Subcutaneous abdominal adipose tissue (tissue), 5 donors: ENCODE results near the gene MRPS31.
"Not testable (repeated sequence)": the region's sequence is repeated elsewhere in the genome, so short reads cannot be mapped to it uniquely, and the experiment has no call there.

ENCODE experiments used
- H3K27ac ChIP-seq: one replicate; pipeline ENCODE4 v1.7.0; 2013; ENCODE audit warnings: low read depth, mild to moderate bottlenecking, inconsistent platforms, low read length, moderate library complexity
- H3K27me3 ChIP-seq, 5 donors: one replicate each; pipeline ENCODE4 v1.7.0; 2013; ENCODE audit warnings: low read length in 5 of 5, inconsistent platforms in 1 of 5; ENCODE audit not compliant: control insufficient read depth in 5 of 5, insufficient read depth in 4 of 5
- H3K36me3 ChIP-seq, 5 donors: one replicate each; pipeline ENCODE4 v1.7.0; 2013; ENCODE audit warnings: low read length in 5 of 5; ENCODE audit not compliant: control insufficient read depth in 5 of 5, insufficient read depth in 5 of 5
- H3K4me1 ChIP-seq, 5 donors: one replicate each; pipeline ENCODE4 v1.7.0; 2013; ENCODE audit warnings: low read length in 5 of 5, mild to moderate bottlenecking in 3 of 5, moderate library complexity in 1 of 5; ENCODE audit not compliant: control insufficient read depth in 5 of 5, insufficient read depth in 5 of 5
- H3K4me3 ChIP-seq, 5 donors: one replicate each; pipeline ENCODE4 v1.7.0; 2013; ENCODE audit warnings: low read length in 5 of 5, low read depth in 1 of 5
- H3K9ac ChIP-seq, 5 donors: one replicate each; pipeline ENCODE4 v1.7.0; 2013; ENCODE audit warnings: low read length in 5 of 5, mild to moderate bottlenecking in 4 of 5, moderate library complexity in 3 of 5
- H3K9me3 ChIP-seq, 5 donors: one replicate each; pipeline ENCODE4 v1.7.0; 2013; ENCODE audit warnings: low read length in 5 of 5; ENCODE audit not compliant: control insufficient read depth in 5 of 5
- donor health status: healthy.
- donor health status: healthy.
- donor health status: healthy.
- donor health status: healthy.
- donor health status: healthy.

The MRPS31 gene

GRCh38 chr13:40790154-40790616 is 19.2 kb upstream of the MRPS31 start:
- H3K27me3 ChIP-seq, result no peaks in the 10 kb centered on the region
- peaks cover 0 to 7% (median 2%) of the 10 kb centered on the region in 5 donors for H3K36me3 ChIP-seq
- peak overlapping the region; percentile 62 for H3K27ac ChIP-seq
- peak overlapping the region; percentile 67 to 84 (median 79) for H3K4me3 ChIP-seq
- H3K4me1 ChIP-seq, result peaks cover 0 to 13% (median 12%) of the 10 kb centered on the region in 5 donors
- no peaks in the 10 kb centered on the region for H3K9me3 ChIP-seq
- peak overlapping the region; percentile 16 to 83 (median 73) for H3K9ac ChIP-seq

- Histone ChIP-seq H3K4me1 (peaks cover 0 to 15% (median 14%) of the 10 kb centered on the region in 5 donors), H3K9ac (peak within 1 kb of the TSS; percentile 16 to 88 (median 78)), H3K9me3 (no peaks in the 10 kb centered on the region)
Observed at GRCh38 chr13:40789275-40790153, 18.5 kb upstream of the MRPS31 start, which contains the start of gene SLC25A15. TSS of gene SLC25A15 (plus strand) at chr13:40789611. CDS start at chr13:40793227, 3,616 bp downstream.

GRCh38 chr13:40788540-40789274 is 17.7 kb upstream of the MRPS31 start:
- not testable (repeated sequence) for H3K27ac ChIP-seq, H3K36me3 ChIP-seq, H3K27me3 ChIP-seq, H3K9me3 ChIP-seq
- peak overlapping the region; percentile 68 to 84 (median 79) for H3K4me3 ChIP-seq
- H3K4me1 ChIP-seq, result peaks cover 0 to 17% (median 16%) of the 10 kb centered on the region in 5 donors
- H3K9ac ChIP-seq, result peak overlapping the region in 4 of 5 donors; percentile 75 to 88 (median 81)

More at GRCh38 chr13:40789275-40790153, 18.5 kb upstream of the MRPS31 start, which contains the start of gene SLC25A15:
- peak within 1 kb of the TSS; percentile 62 for H3K27ac ChIP-seq
- peak within 1 kb of the TSS; percentile 68 to 84 (median 79) for H3K4me3 ChIP-seq
- H3K36me3 ChIP-seq, result peaks cover 0 to 4% (median 2%) of the 10 kb centered on the region in 5 donors
- H3K27me3 ChIP-seq, result no peaks in the 10 kb centered on the region

- no peak overlapping the region for H3K4me3 ChIP-seq
- no peak overlapping the region for H3K9ac ChIP-seq
- no peaks in the 10 kb centered on the region for H3K9me3 ChIP-seq
- H3K36me3 ChIP-seq, result no peaks in the 10 kb centered on the region
- H3K4me1 ChIP-seq, result peaks cover 0 to 17% (median 16%) of the 10 kb centered on the region in 5 donors
- no peak overlapping the region for H3K27ac ChIP-seq
- no peaks in the 10 kb centered on the region for H3K27me3 ChIP-seq
Observed at GRCh38 chr13:40787062-40787461, 16.1 kb upstream of the MRPS31 start.

GRCh38 chr13:40786568-40786996 is 15.6 kb upstream of the MRPS31 start:
- no peaks in the 10 kb centered on the region for H3K27me3 ChIP-seq
- no peaks in the 10 kb centered on the region for H3K9me3 ChIP-seq
- H3K4me3 ChIP-seq, result no peak overlapping the region
- H3K27ac ChIP-seq, result no peak overlapping the region
- H3K9ac ChIP-seq, result no peak overlapping the region
- H3K4me1 ChIP-seq, result peaks cover 0 to 18% (median 16%) of the 10 kb centered on the region in 5 donors
- no peaks in the 10 kb centered on the region for H3K36me3 ChIP-seq

GRCh38 chr13:40784540-40784939 is 13.6 kb upstream of the MRPS31 start:
- Histone ChIP-seq H3K9ac (no peak overlapping the region), H3K27ac (no peak overlapping the region), H3K9me3 (no peaks in the 10 kb centered on the region), H3K27me3 (no peaks in the 10 kb centered on the region), H3K4me3 (no peak overlapping the region), H3K36me3 (no peaks in the 10 kb centered on the region), H3K4me1 (peaks cover 0 to 18% (median 9%) of the 10 kb centered on the region in 5 donors)

- H3K4me1 ChIP-seq, result peaks cover 0 to 13% (median 5%) of the 10 kb centered on the region in 5 donors
- not testable (repeated sequence) for H3K27me3 ChIP-seq, H3K27ac ChIP-seq, H3K4me3 ChIP-seq, H3K9ac ChIP-seq, H3K9me3 ChIP-seq, H3K36me3 ChIP-seq
Observed at GRCh38 chr13:40782971-40783370, 12.0 kb upstream of the MRPS31 start.

- Histone ChIP-seq H3K27ac (no peak overlapping the region), H3K4me1 (peaks cover 0 to 17% (median 9%) of the 10 kb centered on the region in 5 donors), H3K4me3 (no peak overlapping the region), H3K36me3 (no peaks in the 10 kb centered on the region), H3K27me3 (no peaks in the 10 kb centered on the region), H3K9ac (no peak overlapping the region), H3K9me3 (no peaks in the 10 kb centered on the region)
Observed at GRCh38 chr13:40781717-40782116, 10.7 kb upstream of the MRPS31 start.

- Histone ChIP-seq H3K27ac (no peak overlapping the region), H3K27me3 (no peaks in the 10 kb centered on the region), H3K4me3 (peak overlapping the region in 1 of 5 donors; percentile 36), H3K9ac (no peak overlapping the region), H3K4me1 (peaks cover 0 to 17% (median 9%) of the 10 kb centered on the region in 5 donors), H3K36me3 (no peaks in the 10 kb centered on the region), H3K9me3 (no peaks in the 10 kb centered on the region)
Observed at GRCh38 chr13:40780822-40781401, 9.9 kb upstream of the MRPS31 start.
